ENCODE data around the gene ALDH5A1. TPM values are rescaled to one million over a fixed set of nuclear protein-coding genes. Genes with fewer than 3 reads are reported as not detected.

ALDH5A1 gene
- total RNA-seq, 1 donor from 2014 or later, result 20.7 TPM

DNA sequence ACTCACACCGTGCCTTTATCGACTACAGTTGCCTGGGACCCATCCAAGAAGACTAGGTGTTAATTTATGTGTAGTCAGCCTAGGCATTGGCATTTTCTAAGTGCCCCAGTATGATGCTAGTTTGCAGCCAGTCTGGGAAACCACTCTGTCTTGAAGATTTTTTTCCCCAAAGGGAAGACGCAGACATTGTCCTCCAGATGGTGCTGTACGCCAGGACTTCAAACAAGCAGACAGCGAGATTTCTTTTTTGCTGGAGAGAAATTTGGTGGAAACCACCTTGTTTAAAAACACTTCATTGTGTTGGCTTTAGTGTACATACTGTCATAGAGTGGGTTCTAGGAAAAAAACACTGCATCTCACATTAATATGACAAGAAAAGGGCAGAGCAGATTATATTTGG is 30.0 kb downstream of the ALDH5A1 start:
- no peak for DNase-seq (ENCODE audit: low spot score)

DNA sequence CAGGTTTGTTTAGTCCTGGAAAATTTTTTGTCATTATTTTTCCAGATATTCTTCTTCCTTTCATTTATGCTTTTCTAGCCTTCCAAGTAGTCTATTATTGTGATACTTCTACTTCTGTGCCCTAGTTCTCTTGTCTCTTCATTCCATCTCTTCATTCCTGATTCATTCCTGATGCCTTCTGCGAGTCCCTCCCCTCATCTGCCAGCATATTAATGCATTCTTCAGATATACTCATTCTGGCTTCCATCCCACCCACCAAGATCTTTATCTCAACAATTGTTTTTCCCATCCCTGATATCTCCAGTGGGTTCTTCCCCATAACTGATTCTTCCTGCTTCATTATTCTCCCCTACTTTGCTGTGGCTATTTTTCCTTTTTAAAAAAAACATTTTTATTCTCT is 35.2 kb downstream of the ALDH5A1 start:
- DNase-seq (ENCODE audit: low spot score), result no peak

DNA sequence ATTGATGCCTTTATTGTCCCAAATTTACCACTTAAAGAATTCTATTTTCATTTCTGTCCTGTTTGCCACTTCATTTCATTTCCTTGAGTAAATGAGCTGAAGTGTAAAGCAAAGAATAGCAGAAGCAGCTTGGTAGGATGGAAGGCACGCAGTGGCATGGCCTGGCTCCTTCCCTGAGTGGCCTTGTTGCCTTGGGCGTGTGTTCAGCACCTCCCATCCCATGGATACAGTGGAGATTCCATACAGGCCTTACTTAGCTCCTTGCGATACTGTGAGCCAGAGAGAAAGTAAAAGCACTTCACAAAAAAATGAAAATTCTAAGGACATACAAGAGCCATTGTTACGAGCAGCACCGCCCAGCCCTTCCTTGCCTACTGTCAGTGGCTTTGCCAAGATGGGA is 39.6 kb downstream of the ALDH5A1 start:
- no peak for DNase-seq (ENCODE audit: low spot score)

DNA sequence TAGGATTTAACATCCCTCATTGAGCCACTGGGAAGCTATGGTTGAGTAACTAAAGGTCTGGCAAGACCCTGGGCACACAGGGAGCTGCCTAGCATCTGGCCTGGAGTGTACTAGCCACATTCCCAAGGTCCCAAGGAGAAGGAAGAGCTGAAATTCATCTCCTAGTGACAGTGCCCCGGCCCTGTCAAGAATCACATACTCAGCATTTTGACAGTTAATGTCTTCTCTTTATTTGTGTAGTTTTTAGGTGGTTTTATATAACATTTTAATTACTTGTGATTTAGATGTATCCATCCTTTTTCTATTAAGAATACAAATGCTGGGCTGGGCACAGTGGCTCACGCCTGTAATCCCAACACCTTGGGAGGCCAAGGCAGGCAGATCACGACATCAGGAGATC is 40.4 kb downstream of the ALDH5A1 start:
- DNase-seq (ENCODE audit: low spot score), result no peak

DNA sequence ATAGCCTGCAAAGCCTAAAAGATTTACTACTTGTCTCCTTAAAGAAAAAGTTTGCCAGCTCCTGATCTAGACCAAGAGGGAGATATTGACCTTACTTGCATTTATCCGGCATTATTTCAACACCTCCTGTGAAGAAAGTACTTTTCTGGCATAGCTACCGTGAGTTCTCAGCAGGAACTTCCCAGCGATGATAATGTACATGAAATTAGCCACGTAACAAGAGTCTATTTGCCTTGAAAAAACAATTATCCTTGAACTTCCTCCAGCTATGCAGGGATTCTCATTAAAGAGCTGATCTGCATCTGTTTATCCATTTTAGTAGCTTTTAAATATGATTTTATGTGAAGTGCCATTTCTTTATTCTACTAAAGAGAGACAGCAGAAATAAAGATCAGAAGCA is 41.7 kb downstream of the ALDH5A1 start:
- DNase-seq (ENCODE audit: low spot score), result no peak

DNA sequence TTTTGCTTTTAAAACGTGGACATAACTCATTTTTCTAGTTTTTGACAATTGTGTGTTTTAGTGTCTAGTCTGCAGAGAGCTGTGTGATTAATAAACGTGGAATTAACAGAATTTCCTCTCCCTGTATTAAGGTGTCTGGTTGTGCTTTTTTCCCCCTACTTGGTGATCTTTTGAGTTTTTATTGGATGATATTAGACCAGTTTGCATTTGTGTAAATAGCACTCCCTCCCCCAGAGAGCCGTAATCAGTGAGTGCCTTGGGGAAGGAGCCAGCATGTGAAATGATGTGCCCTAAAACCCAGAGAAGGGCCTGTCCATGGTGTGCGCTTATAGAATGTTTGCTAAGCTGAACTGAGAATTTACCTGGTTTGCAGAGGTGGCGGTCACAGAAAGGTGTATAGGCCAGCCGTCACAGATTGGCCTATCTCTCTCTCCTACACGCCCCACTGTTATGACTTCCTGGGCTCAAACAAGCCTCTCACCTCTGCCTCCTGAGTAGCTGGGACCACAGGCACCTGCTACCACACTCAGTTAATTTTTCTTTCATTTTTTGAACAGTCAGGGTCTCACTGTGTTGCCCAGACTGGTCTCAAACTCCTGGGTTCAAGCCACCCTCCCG is 42.4 kb downstream of the ALDH5A1 start:
- DNase-seq (ENCODE audit: low spot score), result no peak

DNA sequence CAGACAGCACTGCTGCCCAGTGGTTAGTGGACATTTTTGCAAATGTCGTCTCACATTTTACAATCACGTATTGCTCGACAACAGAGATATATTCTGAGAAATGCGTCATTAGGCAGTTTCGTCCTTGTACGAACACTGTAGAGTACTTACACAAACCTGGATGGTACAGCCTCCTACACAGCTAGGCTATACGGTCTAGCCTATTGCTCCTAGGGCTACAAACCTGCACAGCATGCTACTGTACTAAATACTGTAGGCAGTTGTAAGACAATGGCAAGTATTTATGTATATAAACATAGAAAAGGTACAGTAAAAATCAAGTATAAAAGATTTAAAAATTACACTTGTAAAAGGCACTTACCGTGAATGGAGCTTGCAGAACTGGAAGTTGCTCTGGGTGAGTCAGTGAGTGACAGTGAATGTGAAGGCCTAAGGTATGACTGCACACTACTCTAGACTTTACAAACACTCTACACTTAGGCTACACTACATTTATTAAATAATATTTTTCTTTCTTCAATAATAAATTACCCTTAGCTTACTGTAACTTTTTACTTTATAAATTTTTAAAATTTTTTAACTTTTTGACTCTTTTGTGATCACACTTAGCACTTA is 43.1 kb downstream of the ALDH5A1 start:
- DNase-seq (ENCODE audit: low spot score), result no peak

DNA sequence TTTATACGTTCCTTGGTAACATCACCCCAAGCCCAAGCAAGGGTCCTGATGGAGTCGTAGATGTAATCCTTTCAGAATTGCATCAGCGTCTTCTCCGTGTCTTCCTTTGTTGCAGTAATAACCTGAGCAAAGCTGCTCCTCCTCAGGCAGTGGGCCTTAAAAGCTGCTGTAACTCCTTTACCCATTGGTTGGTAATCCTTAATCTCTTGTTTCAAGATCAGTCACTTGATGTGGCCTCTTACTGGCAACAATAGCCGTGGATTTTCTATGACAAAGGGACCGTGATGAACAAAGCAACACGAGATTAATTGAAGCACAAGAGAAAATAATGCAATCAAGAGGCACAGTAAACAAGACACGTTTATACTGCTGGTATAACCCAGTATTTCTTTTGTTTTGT is 44.6 kb downstream of the ALDH5A1 start:
- DNase-seq (ENCODE audit: low spot score), result no peak

DNA sequence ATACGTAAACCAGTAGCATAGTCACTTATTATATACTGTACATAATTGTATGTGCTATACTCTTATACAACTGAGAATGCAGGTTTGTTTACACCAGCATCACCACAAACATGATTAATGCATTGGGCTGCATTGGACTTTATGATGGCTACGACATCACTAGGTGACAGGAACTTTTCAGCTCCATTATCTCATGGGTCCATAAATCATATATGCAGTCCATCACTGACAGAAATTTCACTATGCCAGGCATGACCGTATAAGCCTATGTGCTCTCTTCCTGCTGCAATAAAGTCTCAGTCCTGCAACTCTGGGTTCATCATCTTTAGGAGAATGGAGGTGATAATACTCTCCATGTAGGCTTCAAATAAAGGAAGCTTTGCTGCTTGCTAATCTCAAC is 45.4 kb downstream of the ALDH5A1 start:
- no peak for DNase-seq (ENCODE audit: low spot score)

DNA sequence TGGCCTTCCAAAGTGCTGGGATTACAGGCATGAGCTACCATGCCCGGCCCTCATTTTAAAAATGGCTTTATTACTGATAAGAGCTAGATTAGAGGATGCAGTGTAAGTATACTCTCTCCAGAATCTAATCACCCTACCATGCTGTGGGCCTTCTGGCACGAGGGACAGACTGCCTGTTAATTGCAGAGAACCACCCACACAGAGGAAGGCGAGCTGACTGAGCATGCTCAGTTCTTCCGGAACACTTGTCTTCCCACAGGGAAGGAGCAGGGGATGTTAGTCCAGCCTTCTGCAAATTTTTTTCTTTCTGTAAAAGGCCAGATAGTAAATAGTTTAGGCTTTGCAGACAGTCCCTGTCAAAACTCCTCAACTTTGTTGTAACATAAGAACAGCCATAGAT is 48.9 kb downstream of the ALDH5A1 start:
- DNase-seq (ENCODE audit: low spot score), result no peak

DNA sequence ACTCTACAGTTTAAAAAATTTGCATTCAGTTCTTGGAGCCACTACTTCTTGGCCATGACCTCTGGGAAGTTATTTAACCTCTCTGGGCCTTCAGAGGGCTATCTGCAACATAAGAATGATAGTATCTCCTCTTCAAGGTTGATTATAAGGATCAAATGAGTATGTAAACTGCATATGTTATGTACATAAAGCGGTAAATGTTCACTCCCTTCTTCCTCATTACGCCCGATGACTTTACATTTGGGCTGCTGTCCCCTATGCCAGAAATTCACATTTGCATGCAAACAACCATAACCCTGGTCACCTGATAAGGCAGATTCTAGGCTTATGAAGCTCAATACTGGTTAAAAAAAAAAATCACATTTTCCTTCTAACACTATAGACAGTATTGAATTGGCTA is 50.4 kb downstream of the ALDH5A1 start:
- no peak for DNase-seq (ENCODE audit: low spot score)

DNA sequence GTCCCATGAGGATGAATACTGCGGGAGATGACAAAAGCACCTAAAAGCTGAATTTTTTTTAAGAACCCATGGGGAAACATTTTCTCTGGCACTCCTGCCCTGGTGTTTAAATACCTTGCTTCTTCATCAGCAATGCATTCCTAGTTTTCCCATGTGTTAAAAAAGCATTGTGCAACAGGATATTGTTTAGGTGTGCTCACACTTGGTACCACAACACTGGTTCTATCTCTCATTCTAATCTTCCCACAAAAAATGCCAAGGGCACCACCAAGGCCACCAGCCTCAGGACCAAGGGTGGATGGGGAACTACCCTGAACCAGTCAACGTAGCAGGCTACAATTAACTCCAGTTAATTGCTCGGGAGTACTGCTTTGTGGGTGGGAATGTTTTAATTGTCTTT is 50.9 kb downstream of the ALDH5A1 start:
- DNase-seq (ENCODE audit: low spot score), result no peak

DNA sequence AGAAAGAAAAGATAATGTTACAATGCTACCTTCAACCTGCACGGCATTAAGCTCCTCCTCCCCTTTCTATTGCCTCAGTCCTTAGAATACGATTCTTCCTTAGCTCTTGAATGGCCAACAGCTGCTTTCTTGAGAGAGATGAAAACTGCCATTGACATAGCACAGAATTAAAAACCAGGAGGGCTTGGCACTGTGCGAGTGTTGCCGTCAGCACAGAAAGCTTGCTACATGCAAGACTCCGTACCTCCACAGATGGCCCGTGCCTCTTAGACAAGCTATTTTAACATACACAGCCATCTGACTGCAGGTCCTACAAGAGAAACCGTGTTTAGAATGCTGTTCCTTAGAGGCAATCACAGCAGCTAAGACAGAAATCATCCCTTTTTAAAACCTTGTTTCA is 51.7 kb downstream of the ALDH5A1 start:
- no peak for DNase-seq (ENCODE audit: low spot score)

DNA sequence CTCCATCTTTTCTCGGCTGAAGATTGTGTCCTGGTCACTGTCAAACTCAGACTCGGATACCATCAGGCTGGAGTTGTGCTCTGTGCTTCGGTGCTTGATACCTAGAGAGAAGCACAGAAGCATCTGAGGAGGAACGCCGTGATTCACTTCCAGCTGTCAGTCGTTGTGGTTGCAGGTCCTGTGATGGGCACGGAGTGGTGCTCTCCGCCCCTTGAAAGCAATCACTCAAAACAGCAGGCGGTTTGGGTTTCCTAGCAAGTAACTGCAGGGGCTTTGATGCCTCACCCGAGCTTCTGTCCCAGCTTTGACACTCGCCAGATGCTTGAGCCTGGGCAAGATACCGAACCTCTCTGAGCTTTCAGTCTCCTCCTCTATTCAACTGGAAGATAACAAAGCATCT is 52.5 kb downstream of the ALDH5A1 start:
- no peak for DNase-seq (ENCODE audit: low spot score)

DNA sequence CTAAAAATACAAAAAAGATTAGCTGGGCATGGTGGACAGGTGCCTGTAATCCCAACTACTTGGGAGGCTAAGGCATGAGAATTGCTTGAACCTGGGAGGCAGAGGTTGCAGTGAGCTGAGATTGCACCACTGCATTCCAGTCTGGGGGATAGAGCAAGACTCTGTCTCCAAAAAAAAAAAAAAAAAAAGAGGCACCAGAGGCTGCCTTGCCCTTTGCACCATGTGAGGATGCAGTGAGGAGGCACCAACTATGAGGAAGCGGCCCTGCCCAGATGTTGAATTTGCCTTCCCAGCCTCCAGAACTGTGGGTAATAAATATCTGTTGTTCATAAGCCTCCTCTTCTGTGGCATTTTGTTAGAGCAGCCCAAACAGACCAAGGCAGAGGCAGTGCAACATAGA is 54.4 kb downstream of the ALDH5A1 start:
- no peak for DNase-seq (ENCODE audit: low spot score)

DNA sequence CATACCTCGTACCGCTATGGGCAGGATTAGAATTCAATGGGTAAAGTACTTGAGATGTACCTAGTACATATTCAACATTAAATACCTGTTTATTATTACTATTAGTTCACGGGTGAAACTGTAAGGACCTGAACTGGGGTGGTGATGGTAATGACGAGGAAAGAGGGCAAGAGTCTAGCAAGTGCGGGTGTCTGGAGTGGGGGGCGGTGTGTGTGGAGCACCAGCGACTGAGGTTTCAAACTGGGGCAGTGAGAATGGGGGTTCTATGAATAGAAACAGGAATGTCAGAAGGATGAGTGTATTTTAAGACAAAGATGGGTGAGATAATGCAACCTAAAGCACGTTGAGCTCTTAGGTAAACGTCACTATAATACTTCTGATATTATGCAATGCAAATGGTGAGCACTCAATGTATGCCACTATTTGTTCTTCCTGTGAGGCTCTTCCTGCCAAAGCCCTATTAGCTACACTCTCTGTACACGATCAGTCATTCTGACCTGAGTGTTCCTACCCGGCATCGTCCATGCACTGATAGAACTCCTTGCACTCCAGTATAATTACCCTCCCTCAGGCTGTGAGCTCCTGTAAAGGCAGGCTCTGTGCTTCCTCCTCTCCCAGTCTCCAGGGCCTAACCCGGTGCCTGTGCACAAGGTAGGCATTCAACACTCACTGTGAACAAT is 55.0 kb downstream of the ALDH5A1 start:
- no peak for DNase-seq (ENCODE audit: low spot score)

DNA sequence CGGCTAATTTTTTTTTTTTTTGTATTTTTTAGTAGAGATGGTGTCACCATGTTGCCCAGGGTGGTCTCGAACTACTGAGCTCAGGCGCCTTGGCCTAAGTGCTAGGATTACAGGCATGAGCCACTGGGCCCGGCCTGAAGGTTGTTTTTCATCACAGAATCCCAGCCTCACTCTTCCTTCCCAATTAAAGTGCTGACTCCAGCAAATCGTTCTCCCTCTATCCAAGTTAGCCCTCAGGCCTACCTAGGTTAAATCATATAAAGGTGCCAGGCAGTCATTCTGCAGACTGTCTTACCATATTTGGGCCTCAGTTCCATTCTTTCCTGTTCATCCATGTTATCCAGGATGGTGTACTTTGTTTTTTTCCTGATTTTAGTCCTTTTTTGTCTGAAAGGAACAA is 56.4 kb downstream of the ALDH5A1 start:
- DNase-seq (ENCODE audit: low spot score), result no peak

DNA sequence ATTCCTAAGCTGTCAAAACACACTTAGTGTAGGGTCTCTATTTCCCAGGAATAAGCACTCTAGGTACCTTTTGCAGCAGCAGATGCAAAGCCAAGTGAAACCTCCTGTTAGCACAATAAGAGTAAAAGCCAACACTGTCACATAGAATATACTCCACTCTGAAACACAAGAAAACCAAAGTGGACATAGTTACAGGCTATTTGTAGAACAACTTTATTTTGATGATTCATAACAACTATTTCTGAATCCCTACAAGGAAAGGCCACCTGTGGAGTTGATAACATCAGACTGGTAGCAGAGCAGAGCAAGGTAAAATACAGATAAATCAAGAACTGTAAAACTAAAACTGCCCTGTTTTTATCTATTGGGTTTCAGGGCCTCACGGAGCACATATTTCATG is 59.7 kb downstream of the ALDH5A1 start:
- DNase-seq (ENCODE audit: low spot score), result no peak

DNA sequence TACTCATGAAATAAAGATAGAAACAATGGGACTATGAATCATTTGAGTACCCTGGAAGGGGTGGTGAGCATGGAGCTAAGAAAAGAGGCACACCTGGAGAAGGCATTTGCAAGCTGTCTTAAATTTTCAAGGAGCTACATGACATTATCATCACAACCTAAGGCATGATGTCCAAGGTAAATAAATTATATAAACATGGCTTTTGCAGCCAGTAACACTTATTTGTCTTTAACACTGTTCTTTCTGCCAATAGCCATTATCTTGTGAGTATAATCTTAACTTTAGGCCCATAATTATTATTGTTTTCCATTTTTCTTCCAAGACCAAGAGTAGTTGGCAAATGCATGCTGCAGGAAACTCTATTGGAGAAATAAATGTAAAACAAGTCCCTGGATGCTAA is 63.7 kb downstream of the ALDH5A1 start:
- DNase-seq (ENCODE audit: low spot score), result no peak

DNA sequence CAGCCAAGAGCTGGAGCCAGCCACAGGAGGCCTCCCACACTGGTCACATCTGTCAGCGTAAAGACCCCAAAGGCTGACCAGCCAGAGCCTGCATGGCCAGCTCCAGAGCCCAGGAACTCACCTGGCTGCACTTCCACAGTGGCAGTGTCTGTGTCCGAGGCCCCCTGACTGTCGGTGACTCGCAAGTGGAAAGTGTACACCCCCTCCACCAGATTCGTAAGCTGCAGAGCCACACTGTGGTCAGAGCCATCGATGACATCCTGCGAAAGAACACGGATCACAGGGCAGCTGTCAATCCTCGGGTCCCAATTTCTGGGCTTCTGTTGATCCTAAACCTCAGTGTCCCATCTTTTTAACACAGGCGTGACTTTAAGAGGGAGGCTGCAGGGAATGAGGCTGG is 69.3 kb downstream of the ALDH5A1 start:
- no peak for DNase-seq (ENCODE audit: low spot score)

DNA sequence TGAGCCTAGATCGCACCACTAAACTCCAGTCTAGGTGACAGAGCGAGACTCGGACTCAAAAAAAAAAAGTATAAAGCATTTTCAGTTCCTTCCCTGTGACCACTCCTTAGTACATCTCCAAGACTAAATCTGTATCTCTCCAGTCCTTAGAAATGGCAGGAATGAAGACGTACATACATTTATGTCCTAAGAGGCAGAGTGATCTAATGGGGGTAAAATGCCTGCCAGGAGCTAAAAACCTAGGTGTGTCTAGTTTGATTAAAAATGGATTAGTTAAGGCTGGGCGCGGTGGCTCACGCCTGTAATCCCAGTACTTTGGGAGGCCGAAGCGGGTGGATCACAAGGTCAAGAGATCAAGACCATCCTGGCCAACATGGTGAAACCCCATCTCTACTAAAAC is 70.4 kb downstream of the ALDH5A1 start:
- DNase-seq (ENCODE audit: low spot score), result no peak

DNA sequence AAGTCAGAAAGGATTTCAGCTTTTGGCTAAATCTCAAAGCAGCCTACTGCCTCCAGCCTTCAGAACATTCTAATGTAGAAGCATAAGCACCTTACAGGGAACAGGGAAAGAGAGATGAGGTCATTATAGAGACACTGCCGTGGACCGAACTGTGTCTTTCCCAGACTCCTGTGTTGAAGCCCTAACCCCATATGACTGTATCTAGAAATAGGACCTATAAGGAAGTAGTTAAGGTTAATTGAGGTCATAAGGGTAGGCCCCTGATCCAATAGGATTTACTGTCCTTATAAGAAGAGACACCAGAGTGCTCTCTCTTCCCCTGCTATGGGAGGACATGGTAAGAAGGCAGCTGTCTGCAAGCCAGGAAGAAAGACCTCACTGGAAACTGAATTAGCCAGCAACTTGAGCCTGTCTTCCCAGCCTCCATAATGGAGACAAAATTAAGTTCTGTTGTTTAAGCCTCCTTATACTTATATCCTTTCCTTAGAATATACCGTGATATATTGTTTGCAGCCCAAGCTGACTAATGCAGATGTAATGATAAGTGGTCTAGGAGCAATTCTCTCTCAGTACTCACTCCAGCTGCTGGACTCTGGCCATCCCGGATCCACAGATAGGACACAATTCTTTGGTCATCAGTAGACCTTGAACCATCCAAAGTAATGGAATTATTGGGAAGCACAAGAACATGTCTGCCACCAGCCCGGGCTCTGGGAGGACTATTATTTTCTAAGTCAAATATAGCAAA is 71.4 kb downstream of the ALDH5A1 start:
- no peak for DNase-seq (ENCODE audit: low spot score)

DNA sequence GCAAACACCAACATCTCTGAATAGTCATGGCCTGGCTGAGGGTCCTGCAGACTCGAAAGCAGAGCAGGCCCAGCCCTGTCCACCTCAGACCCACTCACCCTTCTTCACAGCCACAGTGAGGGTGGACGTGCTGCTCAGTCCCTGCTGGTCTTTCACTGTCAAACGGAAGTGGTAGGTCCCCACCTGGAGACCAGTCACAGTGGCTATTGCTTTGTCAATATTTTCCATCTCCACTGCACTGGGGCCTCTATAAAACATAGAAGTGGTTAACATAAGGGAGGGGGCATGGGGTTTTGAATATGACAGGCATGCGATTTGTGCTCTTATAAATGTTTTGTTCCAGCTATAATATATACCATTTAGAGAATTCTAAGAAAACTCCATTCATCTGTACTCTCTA is 73.9 kb downstream of the ALDH5A1 start:
- no peak for DNase-seq (ENCODE audit: low spot score)
